Left renal pelvis (tissue), 4 donors: ENCODE data around the gene SOBP. TPM values are rescaled to one million over a fixed set of nuclear protein-coding genes. Genes with fewer than 3 reads are reported as not detected.

ENCODE experiments used
- DNase-seq, 4 donors: peaks; one replicate each; pipeline ENCODE4 v3.0.0-alpha.2; 2013; ENCODE audit warnings: low read depth in 4 of 4, low spot score in 3 of 4
- polyA plus RNA-seq, 4 donors: library from polyadenylated mRNA; unstranded; fragments of 120-200 nt; gene quantifications; one replicate each; pipeline ENCODE4 v1.2.1, GENCODE V29; 2013; ENCODE audit not compliant: insufficient read length in 4 of 4

SOBP gene
- polyA plus RNA-seq, 4 donors = 12.1 to 31.7 (median 14.5) TPM

GRCh38 chr6:107706516-107707115 lies 216.7 kb downstream of the SOBP start:
- no peak for DNase-seq

- DNase-seq = no peak
These were observed 217.7 kb downstream of the SOBP start for GRCh38 chr6:107707346-107708275.

- DNase-seq = no peak
These were observed 218.5 kb downstream of the SOBP start for GRCh38 chr6:107708435-107708834.

- no peak for DNase-seq
These were observed 219.4 kb downstream of the SOBP start for GRCh38 chr6:107709341-107709740.

Other genes with a start within 250 kb of the SOBP start
- gene PDSS2, start 30.6 kb upstream of the SOBP start, polyA plus RNA-seq = 10 to 100 TPM; 16.1 to 20.4 (median 18.7) TPM